Suprapubic skin (tissue), 4 donors: ENCODE data around the gene DGLUCY. TPM values are rescaled to one million over a fixed set of nuclear protein-coding genes. Genes with fewer than 3 reads are reported as not detected.
A peak's percentile ranks its signal among the peaks of the same experiment; 100 is the strongest.
"Not testable (repeated sequence)": the region's sequence is repeated elsewhere in the genome, so short reads cannot be mapped to it uniquely, and the experiment has no call there.

Experiments
- DNase-seq, 2 donors: peaks; one replicate each; pipeline ENCODE4 v3.0.0-alpha.2; 2019; ENCODE audit warnings: low spot score in 2 of 2
- H3K27ac ChIP-seq: fragments of 200-600 bp; sonication (generic); one replicate; pipeline ENCODE4 v1.5.1; 2019
- H3K27me3 ChIP-seq: fragments of 200-600 bp; sonication (generic); one replicate; pipeline ENCODE4 v1.5.1; 2019
- H3K36me3 ChIP-seq: fragments of 200-600 bp; sonication (generic); one replicate; pipeline ENCODE4 v1.5.1; 2019
- H3K4me1 ChIP-seq: fragments of 200-600 bp; sonication (generic); one replicate; pipeline ENCODE4 v1.5.1; 2019
- H3K4me3 ChIP-seq: fragments of 200-600 bp; sonication (generic); one replicate; pipeline ENCODE4 v1.5.1; 2019; ENCODE audit warnings: mild to moderate bottlenecking
- H3K9me3 ChIP-seq: fragments of 200-600 bp; sonication (generic); one replicate; pipeline ENCODE4 v1.5.1; 2019
- CTCF ChIP-seq, 2 donors: fragments of 200-600 bp in 1 of 2; fragments of 450-650 bp in 1 of 2; sonication (generic) in 1 of 2; IDR thresholded peaks; one replicate each; pipeline ENCODE4 v1.5.1; 2016 to 2019; ENCODE audit warnings: antibody characterized with exemption in 2 of 2, mild to moderate bottlenecking in 1 of 2, moderate library complexity in 1 of 2
- EP300 ChIP-seq: sonication (generic); formaldehyde crosslinking; IDR thresholded peaks from one replicate; pipeline ENCODE4 v1.6.1; 2017; ENCODE audit warnings: antibody characterized with exemption
- POLR2A ChIP-seq, 2 donors: fragments of 450-650 bp; IDR thresholded peaks; one replicate each; pipeline ENCODE4 v1.6.1; 2017; ENCODE audit warnings: antibody characterized with exemption in 2 of 2, mild to moderate bottlenecking in 2 of 2, moderate library complexity in 2 of 2
- POLR2AphosphoS5 ChIP-seq, 3 donors: sonication (generic); formaldehyde crosslinking; IDR thresholded peaks; one replicate each; pipeline ENCODE4 v1.6.1; 2017; ENCODE audit warnings: antibody characterized with exemption in 3 of 3
- WGBS: methylation state at CpG from one replicate; pipeline ENCODE4 v1.1.5; 2018; 5-methylcytosine and 5-hydroxymethylcytosine counted together
- total RNA-seq, 4 donors: library from RNA; depleted of rRNA; stranded (reverse); fragments of >200 nt; gene quantifications; one replicate each; pipeline ENCODE4 v1.1.0, GENCODE V29; 2016

The DGLUCY gene
- total RNA-seq, 4 donors from 2014 or later = 54.0 to 94.9 (median 69.3) TPM

- Histone ChIP-seq H3K4me3 (no peak overlapping the region), H3K27ac (peak overlapping the region; percentile 24), H3K27me3 (no peaks in the 10 kb centered on the region), H3K9me3 (no peaks in the 10 kb centered on the region), H3K4me1 (peaks cover 78% of the 10 kb centered on the region), H3K36me3 (no peaks in the 10 kb centered on the region)
- 71% methylated on average over 7 of the region's 7 CpGs for WGBS
- TF ChIP-seq EP300 (no peak), CTCF (IDR thresholded peaks at IDR 0.05) (no peak), POLR2A (IDR thresholded peaks at IDR 0.05) (no peak), POLR2AphosphoS5 (IDR thresholded peaks at IDR 0.05) (no peak)
- DNase-seq = no peak
These were observed 3.2 kb downstream of the DGLUCY start for GRCh38 chr14:91116913-91117588.

GRCh38 chr14:91117960-91118359 lies 4.1 kb downstream of the DGLUCY start:
- no peak overlapping the region for H3K4me3 ChIP-seq

GRCh38 chr14:91118511-91119068 lies 4.7 kb downstream of the DGLUCY start:
- Histone ChIP-seq H3K4me3 (no peak overlapping the region), H3K4me1 (peaks cover 75% of the 10 kb centered on the region), H3K36me3 (no peaks in the 10 kb centered on the region), H3K27ac (peak overlapping the region; percentile 33), H3K9me3 (no peaks in the 10 kb centered on the region), H3K27me3 (no peaks in the 10 kb centered on the region)
- 95% methylated on average over 2 of the region's 2 CpGs for WGBS
- TF ChIP-seq POLR2A (IDR thresholded peaks at IDR 0.05) (no peak), CTCF (IDR thresholded peaks at IDR 0.05) (no peak), EP300 (no peak), POLR2AphosphoS5 (IDR thresholded peaks at IDR 0.05) (no peak)
- no peak for DNase-seq

More at GRCh38 chr14:91117960-91118359, 4.1 kb downstream of the DGLUCY start:
- H3K36me3 ChIP-seq = no peaks in the 10 kb centered on the region
- TF ChIP-seq POLR2A (IDR thresholded peaks at IDR 0.05) = no peak
- TF ChIP-seq POLR2AphosphoS5 (IDR thresholded peaks at IDR 0.05) = no peak
- TF ChIP-seq EP300 = no peak
- no peak for TF ChIP-seq CTCF (IDR thresholded peaks at IDR 0.05)
- WGBS = 89% methylated on average over 5 of the region's 5 CpGs
- no peaks in the 10 kb centered on the region for H3K9me3 ChIP-seq
- no peak overlapping the region for H3K27ac ChIP-seq
- no peak for DNase-seq
- no peaks in the 10 kb centered on the region for H3K27me3 ChIP-seq
- peaks cover 77% of the 10 kb centered on the region for H3K4me1 ChIP-seq

GRCh38 chr14:91119556-91120311 lies 5.9 kb downstream of the DGLUCY start:
- 31% methylated on average over 8 of the region's 8 CpGs for WGBS
- no peak for TF ChIP-seq CTCF (IDR thresholded peaks at IDR 0.05)
- no peak for TF ChIP-seq POLR2AphosphoS5 (IDR thresholded peaks at IDR 0.05)
- no peak for TF ChIP-seq POLR2A (IDR thresholded peaks at IDR 0.05)
- no peak for TF ChIP-seq EP300
- DNase-seq = no peak
- H3K4me1 ChIP-seq = peaks cover 74% of the 10 kb centered on the region
- H3K27me3 ChIP-seq = no peaks in the 10 kb centered on the region
- no peak overlapping the region for H3K4me3 ChIP-seq
- no peaks in the 10 kb centered on the region for H3K36me3 ChIP-seq
- H3K27ac ChIP-seq = peak overlapping the region; percentile 33
- H3K9me3 ChIP-seq = no peaks in the 10 kb centered on the region

GRCh38 chr14:91123201-91123600 lies 9.3 kb downstream of the DGLUCY start:
- DNase-seq = no peak
- no peaks in the 10 kb centered on the region for H3K9me3 ChIP-seq
- 69% methylated on average over 8 of the region's 8 CpGs for WGBS
- peak overlapping the region; percentile 66 for H3K27ac ChIP-seq
- H3K4me3 ChIP-seq = no peak overlapping the region
- no peaks in the 10 kb centered on the region for H3K27me3 ChIP-seq
- TF ChIP-seq POLR2AphosphoS5 (IDR thresholded peaks at IDR 0.05) = no peak
- TF ChIP-seq EP300 = no peak
- TF ChIP-seq CTCF (IDR thresholded peaks at IDR 0.05) = no peak
- TF ChIP-seq POLR2A (IDR thresholded peaks at IDR 0.05) = no peak
- H3K36me3 ChIP-seq = no peaks in the 10 kb centered on the region
- peaks cover 50% of the 10 kb centered on the region for H3K4me1 ChIP-seq

- peaks cover 37% of the 10 kb centered on the region for H3K4me1 ChIP-seq
- H3K36me3 ChIP-seq, DNase-seq, H3K27me3 ChIP-seq, H3K9me3 ChIP-seq, H3K4me3 ChIP-seq: not testable (repeated sequence)
- peak overlapping the region; percentile 66 for H3K27ac ChIP-seq
- 50% methylated on average over 5 of the region's 5 CpGs for WGBS
These were observed 10.8 kb downstream of the DGLUCY start for GRCh38 chr14:91124406-91125270.
